ENCODE measurements around the gene PGAP6.

The PGAP6 gene

DNA sequence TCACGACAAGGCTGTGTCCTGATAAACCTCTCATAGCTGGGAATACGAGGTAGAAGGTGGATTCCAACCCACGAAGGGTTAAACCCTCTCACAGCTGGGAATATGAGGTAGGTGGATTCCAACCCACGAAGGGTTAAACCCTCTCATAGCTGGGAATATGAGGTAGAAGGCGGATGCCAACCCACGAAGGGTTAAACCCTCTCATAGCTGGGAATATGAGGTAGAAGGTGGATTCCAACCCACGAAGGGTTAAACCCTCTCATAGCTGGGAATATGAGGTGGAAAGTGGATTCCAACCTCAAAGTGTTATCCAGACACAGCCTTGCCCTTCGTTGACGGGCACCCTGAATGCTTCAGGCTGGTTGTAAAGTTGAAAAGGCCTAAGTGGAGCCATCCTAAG, 60.2 kb downstream of the PGAP6 start:
- DNase-seq (ENCODE audit: low read depth): no peak
- no peak overlapping the region for H3K4me3 ChIP-seq (ENCODE audit: low read length)
- TF ChIP-seq, protein P1, sequence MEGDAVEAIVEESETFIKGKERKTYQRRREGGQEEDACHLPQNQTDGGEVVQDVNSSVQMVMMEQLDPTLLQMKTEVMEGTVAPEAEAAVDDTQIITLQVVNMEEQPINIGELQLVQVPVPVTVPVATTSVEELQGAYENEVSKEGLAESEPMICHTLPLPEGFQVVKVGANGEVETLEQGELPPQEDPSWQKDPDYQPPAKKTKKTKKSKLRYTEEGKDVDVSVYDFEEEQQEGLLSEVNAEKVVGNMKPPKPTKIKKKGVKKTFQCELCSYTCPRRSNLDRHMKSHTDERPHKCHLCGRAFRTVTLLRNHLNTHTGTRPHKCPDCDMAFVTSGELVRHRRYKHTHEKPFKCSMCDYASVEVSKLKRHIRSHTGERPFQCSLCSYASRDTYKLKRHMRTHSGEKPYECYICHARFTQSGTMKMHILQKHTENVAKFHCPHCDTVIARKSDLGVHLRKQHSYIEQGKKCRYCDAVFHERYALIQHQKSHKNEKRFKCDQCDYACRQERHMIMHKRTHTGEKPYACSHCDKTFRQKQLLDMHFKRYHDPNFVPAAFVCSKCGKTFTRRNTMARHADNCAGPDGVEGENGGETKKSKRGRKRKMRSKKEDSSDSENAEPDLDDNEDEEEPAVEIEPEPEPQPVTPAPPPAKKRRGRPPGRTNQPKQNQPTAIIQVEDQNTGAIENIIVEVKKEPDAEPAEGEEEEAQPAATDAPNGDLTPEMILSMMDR (conservative IDR thresholded peaks at IDR 0.05; ENCODE audit: low read length): no peak
